Bronchial epithelial cell (primary cell): ENCODE results near the gene CBLL2. TPM values are rescaled to one million over a fixed set of nuclear protein-coding genes. Genes with fewer than 3 reads are reported as not detected.

Source experiments
- DNase-seq: peaks from one replicate; pipeline ENCODE4 v3.0.0-alpha.2; 2010; ENCODE audit warnings: low read depth
- FAIRE-seq: peaks from 2 replicates; lab custom pipeline; 2011; peaks lifted over from hg19 to GRCh38; lab: Jason Lieb, UNC
- H3K27me3 ChIP-seq: 2 replicates; pipeline ENCODE4 v1.5.1; 2011; ENCODE audit warnings: low read length; ENCODE audit not compliant: control insufficient read depth, insufficient read depth
- H3K36me3 ChIP-seq: 2 replicates; pipeline ENCODE4 v1.5.1; 2011; ENCODE audit warnings: low read length; ENCODE audit not compliant: control insufficient read depth, insufficient read depth
- H3K4me3 ChIP-seq: 2 replicates; pipeline ENCODE4 v1.5.1; 2011; ENCODE audit warnings: mild to moderate bottlenecking, low read depth, low read length, control low read depth
- CTCF ChIP-seq: IDR thresholded peaks from 2 replicates; pipeline ENCODE4 v1.5.1; 2011; ENCODE audit warnings: mild to moderate bottlenecking, moderate library complexity, low read length, control low read depth, inconsistent platforms; ENCODE audit not compliant: insufficient read depth, severe bottlenecking
- total RNA-seq: library from RNA; depleted of rRNA; stranded (reverse); fragments of >200 nt; gene quantifications from 2 replicates; pipeline ENCODE4 v1.2.1, GENCODE V29; 2014

CBLL2 gene
- total RNA-seq: 0.13 TPM in 1 of 2 replicates, not detected in the other

- TF ChIP-seq CTCF: no peak
- H3K27me3 ChIP-seq: no peaks in the 10 kb centered on the region
- H3K36me3 ChIP-seq: no peaks in the 10 kb centered on the region
- no peak for FAIRE-seq
- no peak within 1 kb of the TSS for H3K4me3 ChIP-seq
- DNase-seq: no peak
These were observed at the start of gene CBLL2 for GRCh38 chrX:22272613-22273012. Gene CBLL2, plus strand, starts transcription at chrX:22272913. Its CDS starts 79 bp downstream, at chrX:22272992.

- no peak overlapping the region for H3K4me3 ChIP-seq
- no peak for FAIRE-seq
- DNase-seq: no peak
These were observed 38.3 kb upstream of the CBLL2 start for GRCh38 chrX:22234380-22234779.

GRCh38 chrX:22237479-22237878 lies 35.2 kb upstream of the CBLL2 start:
- FAIRE-seq: no peak

More at GRCh38 chrX:22234380-22234779, 38.3 kb upstream of the CBLL2 start:
- Histone ChIP-seq H3K27me3 (no peaks in the 10 kb centered on the region), H3K36me3 (no peaks in the 10 kb centered on the region)
- no peak for TF ChIP-seq CTCF

GRCh38 chrX:22246620-22247019 lies 26.1 kb upstream of the CBLL2 start:
- no peaks in the 10 kb centered on the region for H3K27me3 ChIP-seq
- H3K36me3 ChIP-seq: no peaks in the 10 kb centered on the region
- no peak for FAIRE-seq
- no peak overlapping the region for H3K4me3 ChIP-seq
- TF ChIP-seq CTCF: no peak
- peak; percentile 93 for DNase-seq

More at GRCh38 chrX:22237479-22237878, 35.2 kb upstream of the CBLL2 start:
- TF ChIP-seq CTCF: no peak
- Histone ChIP-seq H3K36me3 (no peaks in the 10 kb centered on the region), H3K4me3 (no peak overlapping the region), H3K27me3 (no peaks in the 10 kb centered on the region)
- DNase-seq: no peak

GRCh38 chrX:22247169-22247568 lies 25.5 kb upstream of the CBLL2 start:
- Histone ChIP-seq H3K27me3 (no peaks in the 10 kb centered on the region), H3K36me3 (no peaks in the 10 kb centered on the region), H3K4me3 (no peak overlapping the region)
- DNase-seq (peak; percentile 20), FAIRE-seq (no peak)
- no peak for TF ChIP-seq CTCF

GRCh38 chrX:22248401-22248800 lies 24.3 kb upstream of the CBLL2 start:
- no peak for FAIRE-seq
- Histone ChIP-seq H3K4me3 (no peak overlapping the region), H3K36me3 (no peaks in the 10 kb centered on the region), H3K27me3 (no peaks in the 10 kb centered on the region)
- no peak for TF ChIP-seq CTCF
- DNase-seq: no peak
